C4-2B (cell line): Measurements from ENCODE around the gene PRLH.

Source experiments
- ZFX ChIP-seq: fragments of 450-650 bp; IDR thresholded peaks from 2 replicates; pipeline ENCODE4 v1.6.1; 2017
- TF ChIP-seq, protein P1 (sequence below): fragments of 450-650 bp; conservative IDR thresholded peaks from 2 replicates; pipeline ENCODE4 v1.5.1; 2017; ENCODE audit warnings: mild to moderate bottlenecking

DNA sequence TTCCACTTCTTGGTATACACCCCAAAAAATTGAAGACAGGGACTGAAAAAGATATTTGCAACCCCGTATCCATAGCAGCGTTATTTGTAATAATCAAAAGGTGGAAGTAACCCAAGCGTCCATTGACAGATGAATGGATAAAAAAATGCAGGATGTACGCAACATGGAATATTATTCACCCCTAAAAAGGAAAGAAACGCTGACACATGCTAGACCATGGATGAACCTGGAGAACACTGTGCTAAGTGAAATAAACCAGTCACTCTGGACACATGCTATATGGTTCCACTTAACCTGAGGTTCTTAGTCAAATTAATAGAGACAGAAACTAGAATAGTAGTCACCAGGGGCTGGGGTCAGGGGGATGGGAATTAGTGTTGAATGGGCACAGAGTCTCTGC lies 38.6 kb upstream of the PRLH start:
- TF ChIP-seq, protein P1, sequence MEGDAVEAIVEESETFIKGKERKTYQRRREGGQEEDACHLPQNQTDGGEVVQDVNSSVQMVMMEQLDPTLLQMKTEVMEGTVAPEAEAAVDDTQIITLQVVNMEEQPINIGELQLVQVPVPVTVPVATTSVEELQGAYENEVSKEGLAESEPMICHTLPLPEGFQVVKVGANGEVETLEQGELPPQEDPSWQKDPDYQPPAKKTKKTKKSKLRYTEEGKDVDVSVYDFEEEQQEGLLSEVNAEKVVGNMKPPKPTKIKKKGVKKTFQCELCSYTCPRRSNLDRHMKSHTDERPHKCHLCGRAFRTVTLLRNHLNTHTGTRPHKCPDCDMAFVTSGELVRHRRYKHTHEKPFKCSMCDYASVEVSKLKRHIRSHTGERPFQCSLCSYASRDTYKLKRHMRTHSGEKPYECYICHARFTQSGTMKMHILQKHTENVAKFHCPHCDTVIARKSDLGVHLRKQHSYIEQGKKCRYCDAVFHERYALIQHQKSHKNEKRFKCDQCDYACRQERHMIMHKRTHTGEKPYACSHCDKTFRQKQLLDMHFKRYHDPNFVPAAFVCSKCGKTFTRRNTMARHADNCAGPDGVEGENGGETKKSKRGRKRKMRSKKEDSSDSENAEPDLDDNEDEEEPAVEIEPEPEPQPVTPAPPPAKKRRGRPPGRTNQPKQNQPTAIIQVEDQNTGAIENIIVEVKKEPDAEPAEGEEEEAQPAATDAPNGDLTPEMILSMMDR: no peak
- TF ChIP-seq ZFX: no peak
